ENCODE data around the gene MBOAT7.
A peak's percentile ranks its signal among the peaks of the same experiment; 100 is the strongest.
"Not testable (repeated sequence)": the region's sequence is repeated elsewhere in the genome, so short reads cannot be mapped to it uniquely, and the experiment has no call there.

MBOAT7 gene

DNA sequence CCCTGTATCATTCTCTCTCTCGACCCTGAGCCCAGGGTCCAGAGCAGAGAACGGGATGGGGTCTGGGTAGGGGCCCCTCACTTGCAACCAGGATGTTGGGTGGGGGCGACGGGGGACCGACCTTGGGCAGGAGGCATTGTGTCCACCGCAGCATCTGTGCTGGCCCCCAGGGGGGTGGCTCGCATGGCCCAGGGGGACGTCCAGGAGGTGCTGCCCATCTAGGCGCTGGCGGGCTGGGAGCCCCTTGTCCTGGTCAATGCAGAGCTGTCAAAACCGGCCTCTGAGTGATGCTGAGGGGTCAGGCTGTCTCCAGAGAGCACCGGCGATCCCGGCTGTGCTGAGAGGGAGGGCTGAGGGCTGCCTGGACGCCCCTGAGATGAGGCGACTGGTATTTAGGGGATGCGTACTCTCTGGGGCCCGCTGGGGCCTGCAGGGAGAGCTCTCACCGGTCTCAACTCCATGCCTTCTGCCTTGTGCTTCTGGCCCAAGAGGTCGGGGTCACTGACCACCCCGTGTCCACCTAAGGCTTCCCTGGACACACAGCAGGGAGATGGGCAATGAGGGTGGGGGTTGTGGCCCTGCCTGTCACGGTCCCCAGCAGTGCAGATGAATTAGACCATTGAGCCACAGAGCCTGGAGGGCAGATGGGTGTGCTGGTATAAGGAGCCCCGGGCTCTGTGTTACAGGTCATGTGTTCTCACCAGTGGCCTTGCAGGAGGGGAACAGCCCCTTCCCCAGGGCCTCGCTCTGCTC, 19.9 kb upstream of the MBOAT7 start:
- DNase-seq: no peak

DNA sequence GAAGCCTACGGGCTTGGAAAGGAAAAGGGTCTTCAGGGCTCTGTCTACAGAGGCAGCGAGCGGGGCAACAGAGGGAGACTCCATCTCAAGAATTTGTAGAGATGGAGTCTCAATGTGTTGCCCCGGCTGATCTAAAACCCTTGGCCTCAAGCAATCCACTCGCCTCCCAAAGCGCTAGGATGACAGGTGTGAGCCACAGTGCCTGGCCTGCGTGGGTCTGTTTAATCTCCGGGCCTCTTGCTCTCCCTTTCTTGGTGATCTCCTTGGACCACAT, 19.3 kb upstream of the MBOAT7 start:
- no peak for DNase-seq

DNA sequence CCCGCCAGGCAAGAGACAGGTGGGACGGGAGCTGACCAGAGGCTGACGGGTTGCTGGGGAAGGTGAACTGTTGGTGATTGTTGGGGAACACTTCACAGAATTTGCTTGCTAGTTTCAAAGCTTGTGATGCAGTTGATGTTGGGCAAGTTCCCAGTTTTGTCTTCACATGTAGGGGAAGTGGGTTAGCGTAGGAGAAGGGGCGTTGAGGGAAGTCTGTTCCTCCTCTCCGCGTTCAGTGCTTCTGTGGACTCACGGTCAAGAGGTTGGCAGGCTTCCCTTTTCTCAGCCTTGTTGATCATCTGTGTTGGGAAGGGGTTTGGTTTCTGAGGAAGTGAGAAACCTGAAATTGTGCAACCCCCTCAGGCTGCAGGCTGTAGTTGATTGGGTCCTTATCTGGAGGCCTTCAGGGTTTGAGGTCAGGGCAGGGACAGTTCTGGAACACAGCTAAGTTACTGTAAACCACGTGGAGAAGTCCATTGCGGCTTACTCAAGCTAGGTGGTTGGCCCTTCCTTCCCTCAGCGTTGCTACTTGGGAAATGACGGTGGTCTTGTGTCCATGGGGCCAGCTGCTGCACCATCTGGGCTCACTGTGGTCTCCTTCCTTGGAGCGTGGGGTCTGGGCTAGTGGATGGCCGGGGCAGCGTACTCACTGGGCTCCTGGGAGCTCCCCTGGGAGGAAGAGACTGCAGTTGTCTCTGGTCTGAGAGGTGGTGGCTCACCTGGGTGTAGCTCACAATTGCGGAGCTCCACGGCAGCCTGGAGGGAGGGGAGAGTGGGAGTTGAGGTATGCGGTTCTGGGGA, 18.8 kb upstream of the MBOAT7 start:
- no peak for DNase-seq

DNA sequence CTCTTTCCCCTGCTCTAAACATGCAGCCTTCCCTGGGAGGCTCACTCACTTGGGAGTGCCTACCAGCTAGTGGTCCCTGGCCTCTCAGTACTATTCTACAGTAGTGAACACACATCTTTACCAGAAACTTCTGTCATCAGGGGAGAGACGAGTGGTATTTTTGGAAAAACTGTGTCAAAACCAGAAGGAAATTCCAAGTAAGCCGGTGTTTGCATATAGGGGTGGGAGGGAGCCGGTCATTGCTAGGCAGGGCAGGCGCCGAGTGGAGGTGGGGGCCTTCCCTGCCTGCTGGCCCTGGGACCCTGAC, 18.2 kb upstream of the MBOAT7 start:
- no peak for DNase-seq

DNA sequence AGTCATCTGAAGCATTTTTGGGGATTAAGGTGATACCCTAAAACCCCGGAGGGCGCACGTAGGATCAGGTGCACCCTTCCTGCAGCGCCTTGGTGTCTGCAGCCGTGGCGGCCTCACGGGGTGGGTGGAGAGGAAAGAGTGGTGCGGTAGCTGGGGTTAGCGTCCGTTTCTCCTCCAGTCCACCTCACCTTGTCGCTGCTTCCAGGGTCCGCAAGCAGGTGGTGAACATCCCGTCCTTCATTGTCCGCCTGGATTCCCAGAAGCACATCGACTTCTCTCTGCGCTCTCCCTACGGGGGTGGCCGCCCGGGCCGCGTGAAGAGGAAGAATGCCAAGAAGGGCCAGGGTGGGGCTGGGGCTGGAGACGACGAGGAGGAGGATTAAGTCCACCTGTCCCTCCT, 17.8 kb upstream of the MBOAT7 start:
- DNase-seq: not testable (repeated sequence)

DNA sequence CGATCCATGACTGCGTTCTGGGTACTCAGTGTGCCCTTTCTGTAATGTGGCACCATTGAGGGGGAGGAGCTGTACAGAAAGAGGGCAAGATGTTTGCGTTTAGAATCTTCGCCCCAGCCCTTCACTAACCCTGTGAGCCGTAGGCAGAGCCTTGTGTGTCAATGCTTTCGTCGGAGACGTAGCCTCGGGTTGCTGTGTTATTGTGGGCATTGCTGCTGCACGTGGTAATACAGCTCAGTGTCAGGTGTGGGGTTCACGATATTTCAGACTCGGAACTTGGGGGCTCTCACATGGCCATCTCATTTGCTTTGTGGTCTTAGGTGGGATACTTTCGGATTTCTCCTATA, 17.4 kb upstream of the MBOAT7 start:
- no peak for DNase-seq

DNA sequence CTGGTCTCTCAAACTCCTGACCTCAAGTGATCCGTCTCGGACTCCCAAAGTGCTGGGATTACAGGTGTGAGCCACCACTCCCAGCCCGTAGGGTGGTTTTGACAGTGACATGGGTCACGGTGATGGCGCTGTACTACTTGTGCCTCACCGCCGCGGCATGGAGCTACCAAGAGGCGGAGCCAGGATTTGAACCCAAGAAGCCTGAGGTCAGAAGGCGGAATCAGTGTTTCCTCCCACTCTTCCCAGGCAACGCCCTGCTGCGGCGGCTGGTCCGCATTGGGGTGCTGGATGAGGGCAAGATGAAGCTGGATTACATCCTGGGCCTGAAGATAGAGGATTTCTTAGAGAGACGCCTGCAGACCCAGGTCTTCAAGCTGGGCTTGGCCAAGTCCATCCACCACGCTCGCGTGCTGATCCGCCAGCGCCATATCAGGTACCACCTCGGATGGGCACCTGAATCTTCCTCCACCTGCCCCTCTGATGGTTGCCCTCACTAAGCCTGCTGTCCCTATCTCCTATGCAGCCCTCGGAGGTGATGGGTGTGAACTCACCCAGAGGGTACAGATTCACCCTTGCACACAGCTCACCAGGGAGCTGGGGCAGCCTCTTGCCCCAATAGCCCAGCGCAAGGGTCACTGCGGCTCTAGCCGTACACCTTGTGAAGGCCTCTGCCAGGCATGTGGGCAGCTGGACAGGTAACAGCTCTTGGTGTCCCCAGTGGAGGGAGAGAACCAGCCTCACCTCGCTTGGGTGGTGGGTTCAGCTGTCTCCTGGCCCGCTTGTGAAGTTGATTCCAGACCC, 16.9 kb upstream of the MBOAT7 start:
- DNase-seq: no peak

DNA sequence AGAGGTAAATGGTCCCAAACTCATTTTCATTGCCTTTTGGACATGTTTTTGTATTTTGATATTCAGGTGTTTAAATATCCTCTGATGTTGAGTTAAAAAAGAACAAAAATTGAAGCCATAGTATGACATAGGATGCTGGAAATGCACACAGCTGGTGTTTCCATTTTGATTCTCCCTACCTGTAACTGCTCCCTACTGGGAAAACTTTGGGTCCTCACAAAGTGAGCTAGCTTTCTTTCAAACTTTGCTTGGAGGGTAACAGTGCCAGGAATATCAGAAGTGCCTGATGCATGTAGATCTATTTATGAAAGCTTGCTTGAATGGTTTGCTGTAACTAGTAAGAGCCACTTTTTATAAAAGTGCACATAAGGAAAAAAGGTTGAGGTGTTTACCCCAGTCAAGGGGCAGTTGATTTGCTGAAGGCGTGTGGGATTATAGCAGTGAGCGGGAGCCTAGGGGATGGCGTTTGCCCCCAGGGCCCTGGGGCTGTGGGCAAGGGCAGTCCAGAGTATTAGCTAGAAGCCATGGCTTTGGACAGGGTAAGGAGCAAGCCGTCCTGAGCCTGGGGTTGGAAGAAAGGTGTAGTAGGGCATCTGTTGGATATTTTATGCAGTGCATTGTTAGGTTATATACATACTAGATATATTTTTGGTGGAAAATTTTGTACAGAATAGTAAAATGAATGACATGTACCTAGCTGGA, 15.5 kb upstream of the MBOAT7 start:
- no peak for DNase-seq

DNA sequence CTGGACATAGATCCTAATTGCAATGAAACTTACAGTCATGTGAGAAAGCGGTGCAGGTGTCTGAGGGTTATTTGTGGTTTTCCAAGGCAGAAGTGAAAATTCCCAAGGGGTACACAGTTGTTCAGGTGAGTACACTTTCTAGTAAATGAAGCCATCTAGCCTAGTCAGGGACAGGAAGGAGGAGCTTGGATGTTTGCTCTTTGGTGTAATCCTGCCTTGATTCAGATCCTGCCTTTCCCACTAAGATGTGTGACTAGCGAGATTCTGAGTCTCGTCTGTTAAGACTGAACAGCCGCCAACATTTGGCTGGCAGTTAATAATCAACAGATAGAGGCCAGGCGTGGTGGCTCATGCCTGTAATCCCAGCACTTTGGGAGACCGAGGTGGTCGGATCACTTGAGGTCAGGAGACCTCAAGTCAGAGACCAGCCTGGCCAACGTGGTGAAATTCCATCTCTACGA, 13.8 kb upstream of the MBOAT7 start:
- DNase-seq: no peak

DNA sequence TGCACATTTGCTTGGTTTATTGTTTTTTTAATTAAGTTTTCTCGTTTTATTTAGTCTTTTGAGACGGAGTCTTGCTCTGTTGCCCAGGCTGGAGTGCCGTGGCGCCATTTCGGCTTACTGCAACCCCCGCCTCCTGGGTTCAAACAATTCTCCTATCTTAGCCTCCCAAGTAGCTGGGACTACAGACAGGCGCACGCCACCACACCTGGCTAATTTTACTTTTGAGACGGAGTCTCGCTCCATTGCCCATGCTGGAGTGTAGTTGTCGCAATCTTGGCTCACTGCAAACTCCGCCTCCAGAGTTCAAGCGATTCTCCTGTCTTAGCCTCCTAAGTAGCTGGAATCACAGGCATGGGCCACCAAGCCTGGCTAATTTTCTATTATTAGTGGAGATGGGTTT, 12.6 kb upstream of the MBOAT7 start:
- DNase-seq: no peak

DNA sequence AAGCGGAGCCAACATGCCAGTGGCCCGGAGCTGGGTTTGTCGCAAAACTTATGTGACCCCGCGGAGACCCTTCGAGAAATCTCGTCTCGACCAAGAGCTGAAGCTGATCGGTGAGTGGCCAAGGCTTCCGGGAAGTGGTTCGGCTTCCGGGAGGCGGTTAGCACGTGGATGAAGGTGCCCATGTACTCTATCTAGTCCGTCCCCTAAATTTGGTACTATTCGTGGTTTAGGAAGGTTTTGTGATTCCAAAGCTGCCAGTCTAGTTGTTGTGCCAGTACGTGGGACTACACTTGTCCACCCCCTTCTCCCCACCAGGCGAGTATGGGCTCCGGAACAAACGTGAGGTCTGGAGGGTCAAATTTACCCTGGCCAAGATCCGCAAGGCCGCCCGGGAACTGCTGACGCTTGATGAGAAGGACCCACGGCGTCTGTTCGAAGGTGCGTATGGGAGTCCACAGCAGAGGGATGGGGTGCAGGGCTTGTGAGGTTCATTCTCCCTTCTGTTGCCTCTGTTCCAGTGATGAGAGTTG, 11.9 kb upstream of the MBOAT7 start:
- no peak for DNase-seq

DNA sequence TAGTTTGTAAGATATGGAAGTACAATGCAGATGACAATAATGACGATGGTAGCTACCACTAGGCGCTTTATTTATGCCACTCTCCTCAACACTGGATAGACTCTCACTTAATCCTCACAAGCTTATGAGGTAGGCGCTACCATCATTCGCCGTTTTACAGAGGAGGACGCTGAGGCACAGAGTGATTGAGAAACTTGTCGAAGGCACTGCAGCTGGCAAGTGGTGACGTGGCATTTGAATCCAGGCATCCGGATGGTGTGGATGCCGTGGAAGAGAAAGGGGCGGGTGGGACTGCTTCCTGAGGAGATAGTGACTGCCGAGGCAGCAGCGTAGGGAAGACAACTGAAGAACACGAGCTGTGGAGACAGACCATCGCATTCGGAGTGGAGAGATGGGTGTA, 10.0 kb upstream of the MBOAT7 start:
- no peak for DNase-seq

DNA sequence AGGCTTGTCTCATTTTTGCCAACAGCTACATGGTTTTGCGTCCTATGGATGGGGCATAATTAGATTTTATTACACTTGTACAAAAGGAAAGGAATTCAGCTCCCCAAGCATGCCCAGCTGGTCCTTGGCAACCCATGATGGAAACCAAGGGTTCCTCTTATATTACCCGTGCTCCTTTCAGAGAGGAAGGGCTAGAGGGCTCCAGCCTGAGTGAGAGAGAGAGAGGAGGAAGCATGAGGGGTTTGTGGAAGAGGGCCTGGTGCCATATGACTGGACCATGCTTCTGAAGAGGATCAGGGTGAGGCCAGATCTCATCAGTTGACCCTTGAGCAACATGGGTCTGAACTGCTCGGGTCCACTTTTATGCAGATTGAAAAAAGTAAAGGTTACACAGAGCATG, 7.7 kb upstream of the MBOAT7 start:
- no peak for DNase-seq

DNA sequence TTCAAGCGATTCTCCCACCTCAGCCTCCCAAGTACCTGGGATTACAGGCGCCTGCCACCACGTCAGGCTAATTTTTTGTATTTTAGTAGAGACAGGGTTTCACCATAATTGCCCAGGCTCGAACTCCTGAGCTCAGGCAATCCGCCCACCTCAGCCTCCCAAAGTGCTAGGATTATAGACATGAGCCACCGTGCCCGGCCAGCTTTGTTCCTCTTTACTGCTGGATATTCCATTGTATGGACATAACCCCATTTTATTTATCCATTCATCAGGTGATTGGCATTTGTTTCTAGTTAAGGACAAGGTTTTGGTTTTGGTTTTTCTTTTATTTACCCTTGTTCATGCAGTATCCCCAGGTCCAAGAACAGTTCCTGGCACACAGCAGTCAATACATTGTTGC, 7.2 kb upstream of the MBOAT7 start:
- no peak for DNase-seq

DNA sequence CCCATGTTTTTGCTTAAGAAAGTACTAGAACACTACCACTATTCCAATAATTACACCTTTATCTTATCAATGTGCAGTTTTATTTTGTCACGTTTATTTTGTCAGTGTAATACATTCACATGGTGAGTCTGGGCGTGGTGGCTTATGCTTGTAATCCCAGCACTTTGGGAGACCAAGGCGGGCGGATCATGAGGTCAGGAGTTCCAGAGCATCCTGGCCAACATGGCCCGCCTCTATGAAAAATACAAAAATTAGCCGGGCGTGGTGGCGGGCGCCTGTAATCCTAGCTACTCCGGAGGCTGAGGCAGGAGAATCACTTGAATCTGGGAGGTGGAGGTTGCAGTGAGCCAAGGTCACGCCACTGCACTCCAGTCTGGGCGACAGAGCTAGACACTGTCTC, 5.1 kb upstream of the MBOAT7 start:
- DNase-seq: not testable (repeated sequence)

DNA sequence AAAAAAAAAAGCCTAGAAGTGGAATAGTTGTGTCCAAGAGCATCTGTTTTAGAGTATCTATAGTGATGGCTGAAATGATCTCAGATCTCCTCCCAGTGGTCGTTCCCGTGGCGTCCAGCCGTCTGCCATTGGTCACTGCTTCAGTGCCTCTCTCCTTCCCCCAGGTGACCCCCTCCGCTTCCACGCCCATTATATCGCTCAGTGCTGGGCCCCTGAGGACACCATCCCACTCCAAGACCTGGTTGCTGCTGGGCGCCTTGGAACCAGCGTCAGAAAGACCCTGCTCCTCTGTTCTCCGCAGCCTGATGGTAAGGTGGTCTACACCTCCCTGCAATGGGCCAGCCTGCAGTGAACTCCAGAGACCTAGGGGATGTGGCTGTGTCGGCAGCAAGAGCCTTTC, 3.6 kb upstream of the MBOAT7 start:
- DNase-seq: no peak

DNA sequence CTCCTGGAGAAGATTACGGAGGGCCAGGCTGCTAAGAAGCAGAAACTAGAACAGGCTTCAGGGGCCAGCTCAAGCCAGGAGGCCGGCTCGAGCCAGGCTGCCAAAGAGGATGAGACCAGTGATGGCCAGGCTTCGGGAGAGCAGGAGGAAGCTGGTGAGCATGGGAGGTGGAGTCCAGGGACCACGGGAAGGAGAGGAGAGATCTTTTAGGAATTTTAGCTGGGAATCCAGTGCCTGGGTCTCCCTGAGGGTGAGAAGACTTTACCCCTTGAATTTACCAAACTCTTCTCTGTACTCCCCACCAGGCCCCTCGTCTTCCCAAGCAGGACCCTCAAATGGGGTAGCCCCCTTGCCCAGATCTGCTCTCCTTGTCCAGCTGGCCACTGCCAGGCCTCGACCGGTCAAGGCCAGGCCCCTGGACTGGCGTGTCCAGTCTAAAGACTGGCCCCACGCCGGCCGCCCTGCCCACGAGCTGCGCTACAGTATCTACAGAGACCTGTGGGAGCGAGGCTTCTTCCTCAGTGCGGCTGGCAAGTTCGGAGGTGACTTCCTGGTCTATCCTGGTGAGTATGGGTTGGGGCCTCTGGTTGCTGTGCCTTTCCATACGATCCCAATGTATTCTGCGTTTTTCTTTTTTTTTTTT, 2.6 kb upstream of the MBOAT7 start:
- no peak for DNase-seq

DNA sequence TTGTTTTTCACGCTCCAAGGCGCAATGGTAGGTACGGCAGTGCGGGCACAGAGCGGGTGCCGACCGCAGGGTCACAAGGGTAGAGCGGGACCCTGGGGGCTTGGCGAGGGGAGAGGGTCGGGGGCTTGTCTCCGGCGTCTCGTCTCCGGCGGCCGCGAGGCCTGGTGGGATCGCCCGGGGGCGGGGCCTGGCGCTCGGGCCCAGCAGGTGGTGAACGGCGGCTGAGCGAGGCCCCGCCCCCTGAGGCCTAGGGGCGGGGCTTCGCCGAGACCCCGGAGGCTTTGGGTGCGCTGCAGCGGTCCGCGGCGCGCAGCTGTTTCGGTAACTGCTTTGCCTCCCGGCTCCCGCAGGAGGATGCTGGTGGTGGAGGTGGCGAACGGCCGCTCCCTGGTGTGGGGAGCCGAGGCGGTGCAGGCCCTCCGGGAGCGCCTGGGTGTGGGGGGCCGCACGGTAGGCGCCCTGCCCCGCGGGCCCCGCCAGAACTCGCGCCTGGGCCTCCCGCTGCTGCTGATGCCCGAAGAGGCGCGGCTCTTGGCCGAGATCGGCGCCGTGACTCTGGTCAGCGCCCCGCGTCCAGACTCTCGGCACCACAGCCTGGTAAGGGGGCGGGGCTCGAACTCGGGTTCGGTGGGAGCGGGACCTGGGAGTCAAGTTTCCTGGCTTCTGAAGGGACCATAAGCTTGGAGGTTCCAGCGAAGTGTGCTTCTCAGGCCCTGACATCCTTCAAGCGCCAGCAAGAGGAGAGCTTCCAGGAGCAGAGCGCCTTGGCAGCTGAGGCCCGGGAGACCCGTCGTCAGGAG, 1.8 kb upstream of the MBOAT7 start, which contains the start of gene TSEN34:
Gene TSEN34 (plus strand): TSS at position 298 of the 800 bp plus-strand sequence. CDS start 57 bp downstream, at position 355.
- no peak for DNase-seq

DNA sequence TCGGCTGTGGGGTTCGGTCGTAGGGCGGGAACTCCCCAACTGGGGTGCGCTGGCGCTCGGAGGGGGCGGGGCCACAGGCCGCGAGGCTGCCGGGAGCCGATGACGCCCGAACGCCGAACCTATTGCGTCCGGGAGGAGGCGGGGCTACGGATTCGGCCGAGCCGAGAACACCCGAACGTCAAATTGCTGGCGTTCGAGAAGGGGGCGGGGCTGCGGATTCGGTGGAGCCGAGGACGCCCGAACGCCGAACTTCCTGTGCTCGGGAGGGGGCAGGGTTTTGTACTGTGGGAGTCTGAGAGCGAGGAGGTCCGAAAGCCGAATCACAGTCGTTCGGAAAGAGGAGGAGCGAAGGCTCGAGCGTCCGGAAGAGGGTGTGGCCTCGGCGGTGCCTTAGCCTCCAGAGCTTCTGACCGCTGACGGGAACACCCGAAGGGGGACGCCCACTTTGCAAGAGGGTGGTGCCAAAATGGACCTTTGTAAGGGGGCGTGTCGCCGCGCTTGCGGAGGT, 1.2 kb upstream of the MBOAT7 start:
- peak; percentile 100 for DNase-seq

DNA sequence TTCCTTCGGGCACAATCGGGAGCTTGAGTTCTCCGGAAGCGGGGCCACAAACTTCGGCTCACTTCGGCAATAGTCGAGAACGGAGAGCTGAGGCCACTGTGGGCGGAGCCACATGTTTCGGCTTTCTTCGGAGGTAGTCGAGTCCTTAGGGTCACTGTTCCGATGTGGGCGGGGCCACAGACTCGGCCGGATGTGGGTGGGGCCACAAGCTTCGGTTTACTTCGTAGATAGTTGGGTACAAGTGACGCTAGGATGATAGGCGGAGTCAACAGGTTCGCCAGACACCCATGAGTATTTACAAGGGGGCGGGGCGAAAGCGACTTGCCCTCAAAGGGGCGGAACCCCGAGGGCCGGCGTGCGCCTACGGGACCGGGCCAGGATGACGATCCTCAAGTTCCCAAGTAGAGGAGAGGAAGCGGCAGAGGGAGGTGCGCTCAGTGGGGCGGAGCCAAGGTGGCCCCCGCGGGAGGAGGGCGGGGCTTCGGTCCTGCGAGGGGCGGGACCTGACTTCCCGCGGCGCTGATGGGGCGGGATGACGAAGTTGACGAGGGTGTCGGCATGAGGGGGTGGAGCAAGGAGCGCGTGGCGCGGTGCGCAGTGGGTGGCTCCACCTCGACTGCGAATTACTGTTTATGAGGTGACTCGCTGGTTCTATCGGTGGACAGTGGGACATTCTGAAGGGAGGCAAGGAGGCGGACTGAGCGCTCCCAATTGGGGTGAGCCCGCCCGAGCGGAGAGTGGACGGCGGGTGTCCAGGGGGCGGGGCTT, 539 bp upstream of the MBOAT7 start:
- peak; percentile 100 for DNase-seq

All from activated T-cell treated with anti-CD3 and anti-CD28 coated beads, Interleukin-2, amount 50 U/mL, for 1 hour (primary cell).